ENCODE data around the gene TENM4.

Gene TENM4

DNA sequence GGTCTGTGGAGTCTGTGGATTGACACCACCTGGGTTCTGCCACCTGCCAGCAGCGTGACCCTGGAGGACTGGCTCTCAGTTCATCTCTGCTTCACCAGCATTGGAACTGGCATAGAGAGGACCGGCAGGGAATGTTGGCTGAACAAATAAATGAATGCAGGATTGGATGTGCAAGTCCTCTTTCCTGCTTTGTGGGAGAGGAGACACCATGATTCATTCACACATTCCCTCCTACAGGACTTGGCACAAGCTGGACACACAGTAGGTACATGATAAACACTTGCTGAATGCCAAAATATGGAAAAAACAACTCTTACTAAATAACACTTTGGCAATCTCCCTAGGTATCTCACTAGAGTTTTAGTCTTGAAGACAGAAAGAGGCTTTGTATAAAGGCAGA, 749.6 kb downstream of the TENM4 start:
- CTCF ChIA-PET = interaction anchor here (1.9 kb wide), 1 partner anchor 9 kb away, joined by 7 read pairs; no protein-coding TSS in a partner anchor
- TF ChIP-seq, protein P1, sequence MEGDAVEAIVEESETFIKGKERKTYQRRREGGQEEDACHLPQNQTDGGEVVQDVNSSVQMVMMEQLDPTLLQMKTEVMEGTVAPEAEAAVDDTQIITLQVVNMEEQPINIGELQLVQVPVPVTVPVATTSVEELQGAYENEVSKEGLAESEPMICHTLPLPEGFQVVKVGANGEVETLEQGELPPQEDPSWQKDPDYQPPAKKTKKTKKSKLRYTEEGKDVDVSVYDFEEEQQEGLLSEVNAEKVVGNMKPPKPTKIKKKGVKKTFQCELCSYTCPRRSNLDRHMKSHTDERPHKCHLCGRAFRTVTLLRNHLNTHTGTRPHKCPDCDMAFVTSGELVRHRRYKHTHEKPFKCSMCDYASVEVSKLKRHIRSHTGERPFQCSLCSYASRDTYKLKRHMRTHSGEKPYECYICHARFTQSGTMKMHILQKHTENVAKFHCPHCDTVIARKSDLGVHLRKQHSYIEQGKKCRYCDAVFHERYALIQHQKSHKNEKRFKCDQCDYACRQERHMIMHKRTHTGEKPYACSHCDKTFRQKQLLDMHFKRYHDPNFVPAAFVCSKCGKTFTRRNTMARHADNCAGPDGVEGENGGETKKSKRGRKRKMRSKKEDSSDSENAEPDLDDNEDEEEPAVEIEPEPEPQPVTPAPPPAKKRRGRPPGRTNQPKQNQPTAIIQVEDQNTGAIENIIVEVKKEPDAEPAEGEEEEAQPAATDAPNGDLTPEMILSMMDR (IDR thresholded peaks at IDR 0.05; ENCODE audit: control extremely low read depth, extremely low read depth, low read depth, missing control alignments) = no peak
- POLR2A ChIA-PET = no interaction called here
- DNase-seq (ENCODE audit: extremely low spot score) = no peak

DNA sequence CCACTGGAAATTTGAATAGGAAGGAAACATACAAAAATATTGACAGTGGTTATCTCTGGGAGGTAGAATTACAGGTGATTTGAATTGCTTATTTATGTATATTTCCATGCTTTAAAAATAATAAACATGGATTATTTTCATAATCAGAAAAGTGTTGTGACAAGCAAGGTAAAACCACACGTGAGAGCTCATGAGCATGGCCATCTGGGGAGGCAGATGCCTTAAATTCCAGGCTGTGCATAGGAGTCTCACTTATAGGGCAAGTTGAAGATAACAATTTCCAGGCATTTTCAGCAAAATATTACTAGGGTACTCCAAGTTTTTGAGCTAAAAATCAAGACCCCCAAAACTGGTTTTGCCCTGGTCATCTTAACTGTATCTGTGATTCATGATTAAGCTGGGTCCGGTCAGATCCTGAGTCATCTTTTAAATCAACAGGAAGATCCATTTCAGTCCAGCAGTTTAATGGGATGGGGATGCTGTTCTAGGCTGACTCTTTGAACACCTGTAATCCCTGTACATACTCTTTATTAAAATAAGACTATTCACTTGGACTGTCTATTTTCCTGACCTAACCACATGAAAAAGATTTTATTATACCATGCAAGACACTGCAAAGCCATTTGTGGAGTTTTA, 750.4 kb downstream of the TENM4 start:
- TF ChIP-seq, protein P1 (IDR thresholded peaks at IDR 0.05; ENCODE audit: control extremely low read depth, extremely low read depth, low read depth, missing control alignments) = no peak
- ChIA-PET POLR2A (no interaction called here), CTCF (interaction anchor here (1.0 to 1.9 kb wide), 2 partner anchors 10 to 43 kb away, joined by 3 to 7 read pairs; no protein-coding TSS in a partner anchor)
- DNase-seq (ENCODE audit: extremely low spot score) = no peak

GRCh38 chr11:78689585-78690153, 751.2 kb downstream of the TENM4 start:
- ChIA-PET CTCF (interaction anchor here (1.0 to 1.9 kb wide), 2 partner anchors 11 to 42 kb away, joined by 3 to 7 read pairs; no protein-coding TSS in a partner anchor), POLR2A (no interaction called here)
- no peak for DNase-seq (ENCODE audit: extremely low spot score)
- TF ChIP-seq, protein P1 (IDR thresholded peaks at IDR 0.05; ENCODE audit: control extremely low read depth, extremely low read depth, low read depth, missing control alignments) = no peak

GRCh38 chr11:78689101-78689500, 751.7 kb downstream of the TENM4 start:
- TF ChIP-seq, protein P1 (IDR thresholded peaks at IDR 0.05; ENCODE audit: control extremely low read depth, extremely low read depth, low read depth, missing control alignments) = no peak
- ChIA-PET CTCF (interaction anchor here (1.8 kb wide), 1 partner anchor 43 kb away, joined by 11 read pairs; no protein-coding TSS in a partner anchor), POLR2A (no interaction called here)
- no peak for DNase-seq (ENCODE audit: extremely low spot score)

- ChIA-PET CTCF (interaction anchor here (0.8 to 1.8 kb wide), 2 partner anchors 27 to 42 kb away, joined by 4 to 11 read pairs; no protein-coding TSS in a partner anchor), POLR2A (no interaction called here)
- TF ChIP-seq, protein P1 (IDR thresholded peaks at IDR 0.05; ENCODE audit: control extremely low read depth, extremely low read depth, low read depth, missing control alignments) = no peak
- DNase-seq (ENCODE audit: extremely low spot score) = no peak
Observed at GRCh38 chr11:78688460-78688859, 752.4 kb downstream of the TENM4 start.

- TF ChIP-seq, protein P1 (IDR thresholded peaks at IDR 0.05; ENCODE audit: control extremely low read depth, extremely low read depth, low read depth, missing control alignments) = no peak
- POLR2A ChIA-PET = no interaction called here
- CTCF ChIA-PET = interaction anchor here (1.3 to 2.1 kb wide), 2 partner anchors 10 to 40 kb away, joined by 3 to 8 read pairs; no protein-coding TSS in a partner anchor
- DNase-seq (ENCODE audit: extremely low spot score) = no peak
Observed at GRCh38 chr11:78685156-78685555, 755.7 kb downstream of the TENM4 start.
